ENCODE results near the gene CDO1.

DNA sequence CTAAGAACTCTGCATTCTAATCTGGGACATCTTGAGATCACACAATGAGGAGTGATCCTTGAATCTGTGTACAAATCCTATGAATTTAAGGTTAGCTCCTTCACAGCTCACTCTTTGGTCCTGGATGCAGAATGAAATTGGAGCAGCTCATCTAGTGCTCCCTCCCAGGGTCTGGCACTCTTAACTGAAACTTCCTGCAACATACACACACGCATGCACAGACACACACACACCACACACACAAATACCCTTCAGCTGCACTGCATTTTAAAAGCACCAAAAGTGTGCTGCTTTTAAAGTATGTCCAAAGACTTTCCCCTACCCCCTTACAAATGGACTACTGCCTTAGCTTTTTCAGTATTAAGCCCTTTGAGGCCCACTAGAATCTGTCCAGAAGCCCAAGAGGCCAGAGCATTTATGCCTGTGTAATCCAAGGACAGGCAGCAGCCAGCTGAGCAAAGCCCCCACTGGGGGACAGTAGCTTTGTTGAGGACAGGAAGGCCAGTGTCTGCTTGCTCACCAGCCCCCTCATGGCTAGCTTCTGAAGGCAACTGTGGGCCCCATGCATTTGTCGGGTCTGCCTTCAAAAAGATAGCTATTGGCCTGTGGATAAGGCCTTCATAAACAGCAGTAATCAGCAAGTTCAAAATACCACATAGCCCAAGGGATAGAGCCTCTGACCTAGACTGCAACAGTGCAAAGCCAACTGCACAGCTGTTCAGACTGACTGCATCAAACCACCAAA, 43.6 kb downstream of the CDO1 start:
- TF ChIP-seq, protein P1, sequence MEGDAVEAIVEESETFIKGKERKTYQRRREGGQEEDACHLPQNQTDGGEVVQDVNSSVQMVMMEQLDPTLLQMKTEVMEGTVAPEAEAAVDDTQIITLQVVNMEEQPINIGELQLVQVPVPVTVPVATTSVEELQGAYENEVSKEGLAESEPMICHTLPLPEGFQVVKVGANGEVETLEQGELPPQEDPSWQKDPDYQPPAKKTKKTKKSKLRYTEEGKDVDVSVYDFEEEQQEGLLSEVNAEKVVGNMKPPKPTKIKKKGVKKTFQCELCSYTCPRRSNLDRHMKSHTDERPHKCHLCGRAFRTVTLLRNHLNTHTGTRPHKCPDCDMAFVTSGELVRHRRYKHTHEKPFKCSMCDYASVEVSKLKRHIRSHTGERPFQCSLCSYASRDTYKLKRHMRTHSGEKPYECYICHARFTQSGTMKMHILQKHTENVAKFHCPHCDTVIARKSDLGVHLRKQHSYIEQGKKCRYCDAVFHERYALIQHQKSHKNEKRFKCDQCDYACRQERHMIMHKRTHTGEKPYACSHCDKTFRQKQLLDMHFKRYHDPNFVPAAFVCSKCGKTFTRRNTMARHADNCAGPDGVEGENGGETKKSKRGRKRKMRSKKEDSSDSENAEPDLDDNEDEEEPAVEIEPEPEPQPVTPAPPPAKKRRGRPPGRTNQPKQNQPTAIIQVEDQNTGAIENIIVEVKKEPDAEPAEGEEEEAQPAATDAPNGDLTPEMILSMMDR (IDR thresholded peaks at IDR 0.05) = no peak
- no peak for TF ChIP-seq POLR2A (IDR thresholded peaks at IDR 0.05)

All from stomach (tissue), 4 donors.